Stimulated activated naive B cell treated with anti-CD40 and anti-IgM and Interleukin-4, amounts not matched to agents 10 μg/mL and 1 μg/mL and 100 μg/mL, for 72 hours (primary cell): ENCODE measurements around the gene ZNF776.
A peak's percentile ranks its signal among the peaks of the same experiment; 100 is the strongest.
"Not testable (repeated sequence)": the region's sequence is repeated elsewhere in the genome, so short reads cannot be mapped to it uniquely, and the experiment has no call there.

Experiments used
- ATAC-seq, 2 donors: fragments of 150-1000 bp; cut with Tn5 transposase; replicated peaks; 2 replicates each; pipeline ENCODE4 v1.10.0; 2021; ENCODE audit warnings: moderate library complexity in 1 of 2
- DNase-seq: peaks from one replicate; pipeline ENCODE4 v3.0.0; 2021
- H3K27ac Mint-ChIP-seq: one replicate; pipeline ENCODE4 v1.8.0; 2022; ENCODE audit warnings: mild to moderate bottlenecking, mixed read lengths
- H3K27me3 Mint-ChIP-seq, 2 donors: one replicate each; pipeline ENCODE4 v1.8.0; 2022; ENCODE audit warnings: mixed read lengths in 2 of 2
- H3K36me3 Mint-ChIP-seq, 2 donors: one replicate each; pipeline ENCODE4 v1.8.0; 2022; ENCODE audit warnings: mixed read lengths in 2 of 2, mild to moderate bottlenecking in 1 of 2
- H3K4me1 Mint-ChIP-seq, 2 donors: one replicate each; pipeline ENCODE4 v1.8.0; 2022; ENCODE audit warnings: mixed read lengths in 2 of 2, mild to moderate bottlenecking in 1 of 2
- H3K4me3 Mint-ChIP-seq, 2 donors: one replicate each; pipeline ENCODE4 v1.8.0; 2022; ENCODE audit warnings: mild to moderate bottlenecking in 2 of 2, mixed read lengths in 2 of 2, moderate library complexity in 1 of 2
- H3K9me3 Mint-ChIP-seq, 2 donors: one replicate each; pipeline ENCODE4 v1.8.0; 2022; ENCODE audit warnings: mixed read lengths in 2 of 2, mild to moderate bottlenecking in 1 of 2

Gene ZNF776

DNA sequence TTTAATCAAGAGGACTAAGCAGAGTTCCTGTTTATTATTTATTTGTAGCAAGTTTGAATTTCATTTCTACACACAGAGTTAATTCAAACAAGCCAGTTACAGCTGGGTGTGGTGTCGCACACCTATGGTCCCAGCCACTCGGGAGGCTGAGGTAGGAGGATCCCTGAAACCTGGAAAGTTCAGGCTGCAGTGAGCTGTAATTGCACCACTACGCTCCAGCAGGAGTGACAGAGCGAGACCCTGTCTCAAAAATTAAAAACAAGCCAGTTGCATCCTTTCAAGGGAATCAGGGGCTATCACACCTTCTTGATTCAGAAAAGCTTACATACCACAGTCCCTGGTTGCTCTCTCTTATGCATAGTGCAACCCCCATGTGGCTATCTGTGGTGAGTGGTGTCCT, 42.7 kb downstream of the ZNF776 start:
- H3K9me3 Mint-ChIP-seq, result peaks cover 0 to 5% of the 10 kb centered on the region in 2 donors
- ATAC-seq (no peak), DNase-seq (no peak)
- H3K27me3 Mint-ChIP-seq, result no peaks in the 10 kb centered on the region
- H3K4me3 Mint-ChIP-seq, result no peak overlapping the region
- peaks cover 32 to 54% of the 10 kb centered on the region in 2 donors for H3K36me3 Mint-ChIP-seq
- H3K27ac Mint-ChIP-seq, result no peak overlapping the region
- peaks cover 10 to 20% of the 10 kb centered on the region in 2 donors for H3K4me1 Mint-ChIP-seq

DNA sequence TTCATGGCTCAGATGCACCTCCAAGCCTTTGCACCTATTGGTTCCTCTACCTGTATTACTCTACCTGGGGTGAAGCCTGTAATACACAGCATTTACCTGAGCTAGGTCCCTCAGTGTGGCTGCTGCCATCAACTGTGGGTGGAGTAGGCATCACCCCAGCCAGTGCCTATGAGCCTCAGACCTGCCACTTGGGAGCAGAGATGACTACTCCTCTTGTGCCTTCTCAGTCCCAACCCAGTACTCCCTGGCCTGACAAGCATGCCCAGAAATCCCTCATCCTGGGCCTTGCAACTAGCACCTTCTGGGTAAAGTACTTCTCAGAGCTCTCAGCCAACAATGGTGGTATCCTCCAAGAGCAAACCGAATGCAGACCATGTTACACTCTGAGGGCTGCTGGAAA, 50.0 kb downstream of the ZNF776 start:
- Mint-ChIP-seq H3K4me1 (peaks cover 9 to 27% of the 10 kb centered on the region in 2 donors), H3K36me3 (peaks cover 15 to 35% of the 10 kb centered on the region in 2 donors)
- H3K9me3 Mint-ChIP-seq, DNase-seq, H3K27me3 Mint-ChIP-seq, ATAC-seq, H3K27ac Mint-ChIP-seq, H3K4me3 Mint-ChIP-seq: not testable (repeated sequence)

DNA sequence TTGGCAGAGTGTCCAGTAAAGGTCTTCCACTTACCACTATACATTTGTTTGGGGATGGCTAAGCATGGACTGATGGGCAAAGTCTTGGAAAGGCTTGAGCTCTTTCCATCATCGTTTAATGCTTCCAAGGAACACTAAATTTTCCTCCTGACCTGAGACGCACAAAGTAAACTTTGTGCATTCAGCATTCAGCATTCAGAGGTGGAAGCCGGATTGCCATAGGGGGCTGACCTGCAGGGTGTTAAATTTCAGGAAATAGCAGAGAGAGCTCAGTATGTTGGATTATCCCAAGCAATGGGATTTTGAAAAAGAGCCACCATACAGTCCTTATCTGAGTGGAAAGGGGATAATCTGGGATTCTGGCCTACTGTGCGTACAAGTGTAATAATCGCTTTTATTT, 54.1 kb downstream of the ZNF776 start:
- no peak for ATAC-seq
- Mint-ChIP-seq H3K9me3 (no peaks in the 10 kb centered on the region), H3K4me3 (no peak overlapping the region), H3K27me3 (no peaks in the 10 kb centered on the region), H3K4me1 (peaks cover 34 to 62% of the 10 kb centered on the region in 2 donors), H3K36me3 (peaks cover 12 to 40% of the 10 kb centered on the region in 2 donors), H3K27ac (no peak overlapping the region)
- no peak for DNase-seq

GRCh38 chr19:57802269-57802668, 55.7 kb downstream of the ZNF776 start:
- H3K27ac Mint-ChIP-seq, result peak overlapping the region; percentile 87
- H3K4me3 Mint-ChIP-seq, result peak overlapping the region in 1 of 2 donors; percentile 23
- peaks cover 33 to 62% of the 10 kb centered on the region in 2 donors for H3K4me1 Mint-ChIP-seq
- peak; percentile 92 to 95 for ATAC-seq
- H3K27me3 Mint-ChIP-seq, result no peaks in the 10 kb centered on the region
- H3K36me3 Mint-ChIP-seq, result peaks cover 8 to 33% of the 10 kb centered on the region in 2 donors
- DNase-seq, result peak; percentile 29
- H3K9me3 Mint-ChIP-seq, result no peaks in the 10 kb centered on the region

GRCh38 chr19:57803265-57803593, 56.6 kb downstream of the ZNF776 start:
- Mint-ChIP-seq H3K27ac (peak overlapping the region; percentile 91), H3K27me3 (no peaks in the 10 kb centered on the region)

DNA sequence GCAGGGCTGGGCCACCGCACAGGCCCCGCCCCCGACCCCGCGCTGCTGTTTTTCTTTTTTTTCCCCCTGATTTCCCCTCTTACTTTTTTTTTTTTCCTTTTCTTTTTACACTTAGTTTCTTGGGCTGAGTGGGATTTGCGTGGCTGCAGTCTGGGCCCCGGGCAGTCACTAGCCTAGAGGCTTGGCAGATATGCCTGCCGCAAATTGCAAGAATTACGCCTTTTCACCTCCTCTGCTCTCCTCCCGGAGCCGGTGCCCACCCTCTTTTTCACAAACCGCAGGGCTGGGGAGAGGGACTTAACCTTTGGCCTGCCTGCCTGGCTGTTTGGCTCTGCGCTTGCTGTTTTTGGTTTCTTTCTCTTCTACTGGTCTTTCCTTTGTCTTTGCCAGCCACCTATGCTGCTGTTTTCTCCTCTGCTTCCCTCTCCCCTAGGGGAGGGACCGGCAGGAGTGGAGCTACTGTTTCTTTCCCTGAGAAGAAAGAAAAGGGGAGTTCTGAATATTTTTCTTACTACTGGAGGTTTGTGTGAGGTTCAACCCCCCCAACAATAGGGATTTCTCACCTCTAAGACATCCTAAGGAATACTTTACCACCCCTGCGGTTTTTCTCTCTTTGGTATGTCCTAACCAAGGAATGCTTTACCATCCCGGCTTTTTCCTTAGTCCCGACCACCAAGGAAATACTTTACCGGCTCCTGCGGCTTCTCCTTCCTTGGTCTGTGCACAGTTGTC, 57.1 kb downstream of the ZNF776 start:
- peak; percentile 39 to 50 for ATAC-seq
- Mint-ChIP-seq H3K27ac (peak overlapping the region; percentile 91), H3K9me3 (no peaks in the 10 kb centered on the region), H3K36me3 (peaks cover 10 to 42% of the 10 kb centered on the region in 2 donors), H3K4me1 (peaks cover 31 to 54% of the 10 kb centered on the region in 2 donors), H3K27me3 (no peaks in the 10 kb centered on the region), H3K4me3 (peak overlapping the region; percentile 84 to 85)
- DNase-seq, result no peak

More at GRCh38 chr19:57803265-57803593, 56.6 kb downstream of the ZNF776 start:
- ATAC-seq, result no peak
- DNase-seq, result no peak
- Mint-ChIP-seq H3K4me1 (peaks cover 33 to 60% of the 10 kb centered on the region in 2 donors), H3K9me3 (no peaks in the 10 kb centered on the region), H3K4me3 (peak overlapping the region; percentile 84 to 85), H3K36me3 (peaks cover 8 to 38% of the 10 kb centered on the region in 2 donors)

GRCh38 chr19:57807541-57807940, 60.9 kb downstream of the ZNF776 start:
- no peak for DNase-seq
- Mint-ChIP-seq H3K9me3 (no peaks in the 10 kb centered on the region), H3K4me1 (peaks cover 27 to 41% of the 10 kb centered on the region in 2 donors), H3K4me3 (no peak overlapping the region), H3K27ac (no peak overlapping the region), H3K36me3 (peaks cover 23 to 53% of the 10 kb centered on the region in 2 donors), H3K27me3 (no peaks in the 10 kb centered on the region)
- ATAC-seq, result no peak
